ENCODE measurements around the gene ENC1. TPM values are rescaled to one million over a fixed set of nuclear protein-coding genes. Genes with fewer than 3 reads are reported as not detected.
"Not testable (repeated sequence)": the region's sequence is repeated elsewhere in the genome, so short reads cannot be mapped to it uniquely, and the experiment has no call there.

Gene ENC1
- polyA plus RNA-seq (ENCODE audit: insufficient read depth in 1 of 5, insufficient read length in 5 of 5, low replicate concordance in 1 of 5), result 100 to 1,000 TPM; 141 to 233 (median 149) TPM
- long read RNA-seq, donor 1, full-length matches to known transcripts, result 29 of 87 reads
- long read RNA-seq, donor 1, partial matches to known transcripts, result 58 of 87 reads
- long read RNA-seq, donor 1, other reads (novel, unspliced or antisense), result 0 of 87 reads
- long read RNA-seq, donor 2, full-length matches to known transcripts, result 18 of 49 reads
- long read RNA-seq, donor 2, partial matches to known transcripts, result 31 of 49 reads
- long read RNA-seq, donor 2, other reads (novel, unspliced or antisense), result 0 of 49 reads
- long read RNA-seq, donor 3, full-length matches to known transcripts, result 9 of 63 reads
- long read RNA-seq, donor 3, partial matches to known transcripts, result 54 of 63 reads
- long read RNA-seq, donor 3, other reads (novel, unspliced or antisense), result 0 of 63 reads
- long read RNA-seq, donor 4, full-length matches to known transcripts, result 25 of 87 reads
- long read RNA-seq, donor 4, partial matches to known transcripts, result 62 of 87 reads
- long read RNA-seq, donor 4, other reads (novel, unspliced or antisense), result 0 of 87 reads
- long read RNA-seq, donor 5, full-length matches to known transcripts, result 26 of 166 reads
- long read RNA-seq, donor 5, partial matches to known transcripts, result 115 of 166 reads
- long read RNA-seq, donor 5, other reads (novel, unspliced or antisense), result 25 of 166 reads
- long read RNA-seq, donor 6, full-length matches to known transcripts, result 41 of 119 reads
- long read RNA-seq, donor 6, partial matches to known transcripts, result 78 of 119 reads
- long read RNA-seq, donor 6, other reads (novel, unspliced or antisense), result 0 of 119 reads
- long read RNA-seq, donor 7, full-length matches to known transcripts, result 16 of 60 reads
- long read RNA-seq, donor 7, partial matches to known transcripts, result 44 of 60 reads
- long read RNA-seq, donor 7, other reads (novel, unspliced or antisense), result 0 of 60 reads
- long read RNA-seq, donor 8, full-length matches to known transcripts, result 12 of 37 reads
- long read RNA-seq, donor 8, partial matches to known transcripts, result 25 of 37 reads
- long read RNA-seq, donor 8, other reads (novel, unspliced or antisense), result 0 of 37 reads

- DNase-seq, result peak; percentile 94 to 96
Measured at GRCh38 chr5:74640450-74640953, at the start of gene ENC1. ENC1 (minus strand) TSS chr5:74640728; CDS start chr5:74636485, 4,243 bp downstream.

- no peak for DNase-seq
Measured at GRCh38 chr5:74686962-74687751, 46.6 kb upstream of the ENC1 start.

- no peak for DNase-seq
Measured at GRCh38 chr5:74685979-74686631, 45.6 kb upstream of the ENC1 start.

- peak; percentile 68 to 73 for DNase-seq
Measured at GRCh38 chr5:74684900-74685851, 44.6 kb upstream of the ENC1 start, which contains the start of gene HEXB. HEXB (plus strand) TSS chr5:74685233; CDS start chr5:74685261, 28 bp downstream.

GRCh38 chr5:74679966-74680365 lies 39.4 kb upstream of the ENC1 start:
- DNase-seq, result no peak

GRCh38 chr5:74679300-74679699 lies 38.8 kb upstream of the ENC1 start:
- not testable (repeated sequence) for DNase-seq

- not testable (repeated sequence) for DNase-seq
Measured at GRCh38 chr5:74678123-74678522, 37.6 kb upstream of the ENC1 start.

GRCh38 chr5:74676466-74676865 lies 35.9 kb upstream of the ENC1 start:
- not testable (repeated sequence) for DNase-seq

GRCh38 chr5:74673011-74673790 lies 32.7 kb upstream of the ENC1 start:
- peak in 1 of 2 donors; percentile 43 for DNase-seq

GRCh38 chr5:74672215-74672877 lies 31.8 kb upstream of the ENC1 start:
- DNase-seq, result no peak

- no peak for DNase-seq
Measured at GRCh38 chr5:74670396-74671038, 30.0 kb upstream of the ENC1 start.

- no peak for DNase-seq
Measured at GRCh38 chr5:74669821-74670220, 29.3 kb upstream of the ENC1 start.

- DNase-seq, result no peak
Measured at GRCh38 chr5:74667396-74667795, 26.9 kb upstream of the ENC1 start.

GRCh38 chr5:74665816-74666215 lies 25.3 kb upstream of the ENC1 start:
- DNase-seq, result no peak

GRCh38 chr5:74665273-74665672 lies 24.7 kb upstream of the ENC1 start:
- no peak for DNase-seq

- no peak for DNase-seq
Measured at GRCh38 chr5:74664551-74664950, 24.0 kb upstream of the ENC1 start.

GRCh38 chr5:74660873-74661272 lies 20.3 kb upstream of the ENC1 start:
- DNase-seq, result no peak
